Neural cell (in vitro differentiated cells): ENCODE data around the gene PLPPR4. TPM values are rescaled to one million over a fixed set of nuclear protein-coding genes. Genes with fewer than 3 reads are reported as not detected.
A peak's percentile ranks its signal among the peaks of the same experiment; 100 is the strongest.

Experiments
- H2AFZ ChIP-seq: fragments of 200-600, 300-800 bp; sonication (generic), shearing (Covaris generic); 2 replicates; pipeline ENCODE4 v1.6.0; 2014; ENCODE audit warnings: low read depth, mild to moderate bottlenecking, antibody characterized with exemption, low read length, moderate library complexity
- H3F3A ChIP-seq: fragments of 200-600 bp; shearing (Covaris generic); 2 replicates; pipeline ENCODE4 v1.6.1; 2016; ENCODE audit warnings: mild to moderate bottlenecking, moderate library complexity, mixed read lengths, antibody characterized with exemption, low read length; ENCODE audit not compliant: insufficient read depth, poor library complexity, severe bottlenecking
- H3K27ac ChIP-seq: fragments of 200-600, 300-800 bp; sonication (generic), shearing (Covaris generic); 2 replicates; pipeline ENCODE4 v1.5.1; 2014; ENCODE audit warnings: mild to moderate bottlenecking, low read length, moderate library complexity
- H3K27me3 ChIP-seq: fragments of 300-800, 200-600 bp; sonication (generic), shearing (Covaris generic); 2 replicates; pipeline ENCODE4 v1.6.0; 2014; ENCODE audit warnings: mild to moderate bottlenecking, low read depth, low read length, moderate library complexity; ENCODE audit not compliant: insufficient read depth
- H3K36me3 ChIP-seq: fragments of 300-800, 200-600 bp; sonication (generic), shearing (Covaris generic); 2 replicates; pipeline ENCODE4 v1.5.1; 2014; ENCODE audit warnings: mild to moderate bottlenecking, antibody characterized with exemption, low read length, moderate library complexity; ENCODE audit not compliant: insufficient read depth
- H3K4me2 ChIP-seq: fragments of 300-800, 200-600 bp; sonication (generic), shearing (Covaris generic); 2 replicates; pipeline ENCODE4 v1.6.0; 2014; ENCODE audit warnings: mild to moderate bottlenecking, low read length
- H3K4me3 ChIP-seq: fragments of 300-800, 200-600 bp; sonication (generic), shearing (Covaris generic); 2 replicates; pipeline ENCODE4 v1.5.1; 2014; ENCODE audit warnings: mild to moderate bottlenecking, low read length, moderate library complexity
- H3K79me2 ChIP-seq: fragments of 200-600 bp; shearing (Covaris generic); replicated peaks from 2 replicates; pipeline ENCODE4 v1.6.0; 2014; ENCODE audit warnings: mild to moderate bottlenecking, low read length, moderate library complexity; ENCODE audit not compliant: insufficient read depth
- H3K9ac ChIP-seq: fragments of 300-800, 200-600 bp; sonication (generic), shearing (Covaris generic); 2 replicates; pipeline ENCODE4 v1.6.1; 2016; ENCODE audit warnings: mild to moderate bottlenecking, low read length, mixed read lengths
- H3K9me2 ChIP-seq: fragments of 200-600 bp; shearing (Covaris generic); 2 replicates; pipeline ENCODE4 v1.6.1; 2016; ENCODE audit warnings: mild to moderate bottlenecking, low read length, mixed read lengths; ENCODE audit not compliant: insufficient read depth
- H3K9me3 ChIP-seq: fragments of 200-600, 300-800 bp; sonication (generic), shearing (Covaris generic); 2 replicates; pipeline ENCODE4 v1.6.1; 2016; ENCODE audit warnings: mild to moderate bottlenecking, mixed run types, low read length, moderate library complexity, mixed read lengths
- H4K20me1 ChIP-seq: fragments of 200-600 bp; shearing (Covaris generic); 2 replicates; pipeline ENCODE4 v1.6.1; 2016; ENCODE audit warnings: mild to moderate bottlenecking, mixed run types; ENCODE audit not compliant: insufficient read depth
- CTCF ChIP-seq: fragments of 450-650 bp; IDR thresholded peaks from 2 replicates; pipeline ENCODE4 v1.5.1; 2014; ENCODE audit warnings: antibody characterized with exemption, mild to moderate bottlenecking, moderate library complexity; ENCODE audit not compliant: poor library complexity, severe bottlenecking
- EP300 ChIP-seq: fragments of 450-650 bp; conservative IDR thresholded peaks from 2 replicates; pipeline ENCODE4 v1.6.1; 2014; ENCODE audit warnings: antibody characterized with exemption, mild to moderate bottlenecking, moderate library complexity; ENCODE audit not compliant: poor library complexity, severe bottlenecking
- EZH2 ChIP-seq: fragments of 200-600, 300-800 bp; shearing (Covaris generic), sonication (generic); IDR thresholded peaks from 2 replicates; pipeline ENCODE4 v1.6.1; 2014; ENCODE audit warnings: antibody characterized with exemption, low read length, borderline replicate concordance, mild to moderate bottlenecking; ENCODE audit not compliant: insufficient read depth, poor library complexity, severe bottlenecking
- MXI1 ChIP-seq: fragments of 450-650 bp; conservative IDR thresholded peaks from 2 replicates; pipeline ENCODE4 v1.6.1; 2014; ENCODE audit warnings: antibody characterized with exemption, mild to moderate bottlenecking; ENCODE audit not compliant: poor library complexity, severe bottlenecking
- POLR2AphosphoS5 ChIP-seq: IDR thresholded peaks from 2 replicates; pipeline ENCODE4 v1.6.1; 2012
- RAD21 ChIP-seq: fragments of 450-650 bp; conservative IDR thresholded peaks from 2 replicates; pipeline ENCODE4 v1.6.1; 2014; ENCODE audit warnings: antibody characterized with exemption, mild to moderate bottlenecking, moderate library complexity
- SMC3 ChIP-seq: fragments of 450-650 bp; conservative IDR thresholded peaks from 2 replicates; pipeline ENCODE4 v1.6.1; 2014; ENCODE audit warnings: antibody characterized with exemption, mild to moderate bottlenecking, moderate library complexity; ENCODE audit not compliant: poor library complexity
- TAF1 ChIP-seq: IDR thresholded peaks from 2 replicates; pipeline ENCODE4 v1.6.1; 2012; ENCODE audit warnings: low read depth
- polyA plus RNA-seq: library from polyadenylated mRNA; depleted of rRNA; stranded (reverse); fragments of >200 nt; gene quantifications from 2 replicates; pipeline ENCODE4 v1.2.3, GENCODE V29; 2014
- TF ChIP-seq, protein P1 (sequence below): IDR thresholded peaks from 2 replicates; pipeline ENCODE4 v1.6.1; 2012; ENCODE audit warnings: borderline replicate concordance

The PLPPR4 gene
- polyA plus RNA-seq, 1 donor from 2014 or later: 36.8 TPM

- TF ChIP-seq RAD21 (peak; percentile 40), EP300 (peak; percentile 38), MXI1 (no peak)
- H3K9ac ChIP-seq: no peak overlapping the region
- no peaks in the 10 kb centered on the region for H3F3A ChIP-seq
- no peaks in the 10 kb centered on the region for H4K20me1 ChIP-seq
- H3K9me2 ChIP-seq: no peaks in the 10 kb centered on the region
- no peaks in the 10 kb centered on the region for H3K79me2 ChIP-seq
- H3K36me3 ChIP-seq: no peaks in the 10 kb centered on the region
- no peak overlapping the region for H3K4me3 ChIP-seq
- no peaks in the 10 kb centered on the region for H3K9me3 ChIP-seq
- no peaks in the 10 kb centered on the region for H3K27me3 ChIP-seq
- H2AFZ ChIP-seq: no peak overlapping the region
- H3K4me2 ChIP-seq: no peak overlapping the region
- peak overlapping the region; percentile 33 for H3K27ac ChIP-seq
Measured at GRCh38 chr1:99327357-99327756, 63.1 kb downstream of the PLPPR4 start.

DNA sequence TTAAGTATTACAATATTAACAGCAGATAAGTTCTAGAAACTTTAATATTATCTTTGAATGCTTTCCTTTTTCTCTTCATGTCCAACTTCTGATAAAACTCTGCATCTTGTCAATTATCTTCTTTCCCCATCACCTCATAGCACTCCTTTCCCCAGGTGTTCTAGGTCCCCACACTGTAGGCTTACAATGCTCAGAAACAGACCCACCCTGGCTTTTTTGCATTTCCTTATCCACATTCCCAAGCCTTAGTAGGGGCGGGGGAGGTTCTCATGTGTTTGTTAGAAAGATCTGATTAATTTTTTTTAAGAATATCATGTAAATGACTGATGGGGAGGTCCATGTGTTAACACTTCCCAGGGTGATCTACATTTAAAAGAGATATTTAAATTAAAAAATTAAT lies 63.9 kb downstream of the PLPPR4 start:
- Histone ChIP-seq H3K4me3 (no peak overlapping the region), H3K36me3 (no peaks in the 10 kb centered on the region), H3K27ac (no peak overlapping the region), H3K27me3 (no peaks in the 10 kb centered on the region), H3K9me3 (no peaks in the 10 kb centered on the region), H3K9ac (no peak overlapping the region), H4K20me1 (no peaks in the 10 kb centered on the region), H2AFZ (no peak overlapping the region), H3K4me2 (no peak overlapping the region), H3K9me2 (no peaks in the 10 kb centered on the region), H3F3A (no peaks in the 10 kb centered on the region), H3K79me2 (no peaks in the 10 kb centered on the region)
- TF ChIP-seq TAF1 (no peak), SMC3 (no peak), RAD21 (no peak), EP300 (no peak), EZH2 (no peak), POLR2AphosphoS5 (no peak), MXI1 (no peak), CTCF (no peak)
- TF ChIP-seq, protein P1, sequence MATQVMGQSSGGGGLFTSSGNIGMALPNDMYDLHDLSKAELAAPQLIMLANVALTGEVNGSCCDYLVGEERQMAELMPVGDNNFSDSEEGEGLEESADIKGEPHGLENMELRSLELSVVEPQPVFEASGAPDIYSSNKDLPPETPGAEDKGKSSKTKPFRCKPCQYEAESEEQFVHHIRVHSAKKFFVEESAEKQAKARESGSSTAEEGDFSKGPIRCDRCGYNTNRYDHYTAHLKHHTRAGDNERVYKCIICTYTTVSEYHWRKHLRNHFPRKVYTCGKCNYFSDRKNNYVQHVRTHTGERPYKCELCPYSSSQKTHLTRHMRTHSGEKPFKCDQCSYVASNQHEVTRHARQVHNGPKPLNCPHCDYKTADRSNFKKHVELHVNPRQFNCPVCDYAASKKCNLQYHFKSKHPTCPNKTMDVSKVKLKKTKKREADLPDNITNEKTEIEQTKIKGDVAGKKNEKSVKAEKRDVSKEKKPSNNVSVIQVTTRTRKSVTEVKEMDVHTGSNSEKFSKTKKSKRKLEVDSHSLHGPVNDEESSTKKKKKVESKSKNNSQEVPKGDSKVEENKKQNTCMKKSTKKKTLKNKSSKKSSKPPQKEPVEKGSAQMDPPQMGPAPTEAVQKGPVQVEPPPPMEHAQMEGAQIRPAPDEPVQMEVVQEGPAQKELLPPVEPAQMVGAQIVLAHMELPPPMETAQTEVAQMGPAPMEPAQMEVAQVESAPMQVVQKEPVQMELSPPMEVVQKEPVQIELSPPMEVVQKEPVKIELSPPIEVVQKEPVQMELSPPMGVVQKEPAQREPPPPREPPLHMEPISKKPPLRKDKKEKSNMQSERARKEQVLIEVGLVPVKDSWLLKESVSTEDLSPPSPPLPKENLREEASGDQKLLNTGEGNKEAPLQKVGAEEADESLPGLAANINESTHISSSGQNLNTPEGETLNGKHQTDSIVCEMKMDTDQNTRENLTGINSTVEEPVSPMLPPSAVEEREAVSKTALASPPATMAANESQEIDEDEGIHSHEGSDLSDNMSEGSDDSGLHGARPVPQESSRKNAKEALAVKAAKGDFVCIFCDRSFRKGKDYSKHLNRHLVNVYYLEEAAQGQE: no peak

DNA sequence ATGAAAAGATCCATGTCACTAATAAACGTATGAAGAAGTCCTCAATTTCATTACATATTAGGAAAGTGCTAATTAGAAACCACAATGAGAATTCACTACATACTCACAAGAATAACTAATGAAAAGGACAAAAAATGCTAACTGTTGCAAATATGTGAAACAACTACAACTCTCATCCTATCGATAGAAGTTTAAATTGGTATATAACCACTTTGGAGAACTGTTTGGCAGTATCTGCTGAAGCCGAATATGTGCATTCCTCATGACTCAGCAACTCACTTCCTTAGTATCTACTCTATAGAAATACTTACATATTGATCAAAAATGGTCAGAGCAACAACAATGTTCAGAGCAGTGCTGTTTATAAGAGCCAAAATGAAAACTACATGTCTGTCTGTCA lies 66.8 kb downstream of the PLPPR4 start:
- no peak overlapping the region for H3K4me2 ChIP-seq
- no peaks in the 10 kb centered on the region for H3F3A ChIP-seq
- no peak overlapping the region for H3K4me3 ChIP-seq
- no peaks in the 10 kb centered on the region for H3K27me3 ChIP-seq
- no peaks in the 10 kb centered on the region for H3K9me3 ChIP-seq
- H3K36me3 ChIP-seq: no peaks in the 10 kb centered on the region
- H4K20me1 ChIP-seq: no peaks in the 10 kb centered on the region
- H2AFZ ChIP-seq: no peak overlapping the region
- H3K27ac ChIP-seq: no peak overlapping the region
- H3K79me2 ChIP-seq: no peaks in the 10 kb centered on the region
- H3K9me2 ChIP-seq: no peaks in the 10 kb centered on the region
- H3K9ac ChIP-seq: no peak overlapping the region
- no peak for TF ChIP-seq RAD21
- TF ChIP-seq TAF1: no peak
- TF ChIP-seq, protein P1: no peak
- TF ChIP-seq EZH2: no peak
